ENCODE results near the gene PACSIN2.
"Not testable (repeated sequence)": the region's sequence is repeated elsewhere in the genome, so short reads cannot be mapped to it uniquely, and the experiment has no call there.

PACSIN2 gene

DNA sequence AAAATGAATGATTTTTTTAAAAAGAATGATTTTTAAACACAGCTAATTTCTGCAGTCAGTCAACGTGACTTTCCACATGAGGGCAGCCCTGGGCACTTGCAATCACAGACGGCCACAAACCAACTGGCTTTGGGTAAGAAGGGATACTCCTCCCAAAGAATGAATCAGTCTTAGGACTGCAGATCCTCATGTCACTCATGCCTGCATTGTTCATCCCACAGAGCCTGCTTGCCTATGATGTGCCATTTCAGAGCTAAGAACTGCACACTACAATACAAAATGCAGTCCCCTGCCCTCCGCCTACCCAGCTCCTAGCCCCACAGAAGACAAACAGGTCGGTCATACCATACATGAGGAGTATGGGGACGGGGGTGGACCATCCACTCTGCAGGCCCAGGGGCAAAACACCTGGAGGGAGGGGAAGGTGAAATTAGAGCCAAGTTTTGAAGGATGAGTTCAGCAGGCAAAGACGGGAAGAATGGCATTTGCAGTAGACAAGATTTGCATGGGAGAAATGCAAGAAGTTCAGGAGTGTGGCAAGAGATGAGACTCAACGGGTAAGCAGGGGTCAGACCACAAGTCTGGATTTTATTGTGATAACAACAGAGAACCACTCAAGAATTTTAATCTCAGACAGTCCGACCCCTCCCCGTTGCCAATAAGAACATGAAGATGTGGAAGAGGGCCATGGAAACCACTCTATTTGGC, 24.7 kb downstream of the PACSIN2 start:
- DNase-seq = no peak

DNA sequence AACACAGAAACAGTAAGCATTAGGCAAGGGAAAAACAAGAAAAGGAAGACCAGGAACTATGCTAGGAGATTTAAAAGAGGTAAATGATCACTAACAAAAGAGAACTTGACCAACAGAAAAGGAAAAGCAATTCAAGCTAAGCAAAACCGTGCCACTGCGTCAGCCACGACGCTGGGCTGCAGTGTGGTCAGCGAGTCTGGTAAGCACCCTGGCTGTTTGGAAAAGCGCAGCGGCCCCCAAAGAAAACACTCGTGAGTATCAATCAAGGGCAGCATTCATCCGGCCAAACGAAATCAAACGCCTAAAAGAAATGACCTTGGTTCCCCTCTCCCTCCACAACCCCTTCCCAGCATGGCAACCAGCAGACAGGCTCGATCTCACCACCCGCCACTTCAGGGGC, 28.8 kb downstream of the PACSIN2 start:
- DNase-seq = no peak

DNA sequence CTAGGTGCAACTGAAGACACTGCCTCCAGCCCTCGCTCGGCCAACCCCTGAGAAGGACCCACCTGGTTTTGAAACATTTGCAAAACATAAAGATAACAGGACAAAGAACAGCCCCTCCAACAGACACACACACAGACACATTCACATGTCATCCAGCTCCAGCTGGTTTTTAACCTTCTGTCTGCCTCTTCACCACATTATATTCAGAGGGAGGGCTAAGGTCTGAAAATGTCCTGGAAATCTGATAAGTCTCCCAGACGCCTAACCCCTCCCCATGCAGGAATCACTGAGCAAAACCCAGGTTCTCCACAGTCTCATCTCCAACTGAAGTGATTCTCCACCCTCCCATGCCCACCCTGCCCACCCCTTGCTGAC, 29.4 kb downstream of the PACSIN2 start:
- no peak for DNase-seq

DNA sequence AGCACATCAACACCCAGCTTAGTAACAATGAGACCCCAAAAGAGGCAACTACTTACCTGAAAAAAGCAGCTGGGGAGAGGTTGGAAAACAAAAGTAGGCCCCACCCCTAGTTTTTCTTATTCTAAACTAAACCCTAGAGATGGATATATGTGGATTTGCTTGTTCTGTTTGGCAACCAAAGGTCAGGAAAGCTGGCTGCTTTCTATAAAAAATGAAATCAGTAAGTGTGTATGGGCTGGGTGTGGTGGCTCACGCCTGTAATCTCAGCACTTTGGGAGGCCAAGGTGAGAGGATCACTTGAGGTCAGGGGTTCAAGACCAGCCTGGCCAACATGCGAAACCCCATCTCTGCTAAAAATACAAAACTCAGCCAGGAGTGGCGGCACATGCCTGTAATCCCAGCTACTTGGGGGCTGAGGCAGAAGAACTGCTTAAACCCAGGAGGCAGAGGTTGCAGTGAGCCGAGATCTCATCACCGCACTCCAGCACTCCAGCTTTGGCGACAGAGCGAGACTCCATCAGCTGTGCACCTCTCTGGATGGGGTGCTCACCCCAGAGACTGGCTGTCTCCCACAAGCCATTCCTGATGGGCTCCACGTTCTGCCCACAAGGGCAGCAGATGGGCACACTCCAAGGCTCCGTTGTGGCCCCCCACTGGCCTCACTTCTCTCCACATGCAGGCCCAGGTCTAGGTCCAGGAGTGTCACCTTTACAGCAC, 30.0 kb downstream of the PACSIN2 start:
- no peak for DNase-seq

DNA sequence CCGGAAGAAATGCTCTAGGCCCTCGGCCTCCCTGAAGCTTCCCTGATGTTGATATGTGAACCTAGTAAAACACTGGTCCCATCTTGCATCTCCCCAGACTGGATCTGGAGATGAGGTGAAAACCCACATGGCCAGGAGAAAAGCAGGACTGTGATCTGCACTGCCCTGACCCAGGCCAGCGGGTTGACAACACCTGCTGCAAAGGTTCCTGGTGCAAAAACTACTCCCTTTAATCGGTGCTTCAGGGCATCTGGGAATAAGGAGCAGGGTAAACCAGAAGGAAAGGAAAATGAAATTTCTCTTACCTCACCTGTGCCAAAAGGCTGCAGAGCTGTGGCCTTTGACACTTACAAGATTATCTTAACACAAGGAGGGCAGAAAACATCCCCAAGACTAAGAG, 30.6 kb downstream of the PACSIN2 start:
- no peak for DNase-seq

DNA sequence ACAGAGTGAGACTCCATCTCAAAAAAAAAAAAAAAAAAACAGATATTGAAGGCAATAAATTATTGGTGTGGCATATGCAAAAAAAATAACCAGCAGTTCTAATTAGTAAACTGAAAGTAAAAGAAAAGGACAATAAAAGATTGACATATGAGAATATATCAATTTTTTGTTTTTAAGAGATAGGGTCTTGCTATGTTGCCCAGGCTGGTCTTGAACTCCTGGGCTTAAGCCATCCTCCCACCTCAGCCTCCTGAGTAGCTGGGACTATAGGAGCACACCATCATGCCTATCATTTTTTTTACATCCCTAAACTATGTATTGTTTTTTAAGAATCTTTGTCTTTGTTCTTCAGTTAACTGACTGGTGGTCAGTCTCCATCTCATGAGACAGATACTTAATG, 31.5 kb downstream of the PACSIN2 start:
- DNase-seq = no peak

DNA sequence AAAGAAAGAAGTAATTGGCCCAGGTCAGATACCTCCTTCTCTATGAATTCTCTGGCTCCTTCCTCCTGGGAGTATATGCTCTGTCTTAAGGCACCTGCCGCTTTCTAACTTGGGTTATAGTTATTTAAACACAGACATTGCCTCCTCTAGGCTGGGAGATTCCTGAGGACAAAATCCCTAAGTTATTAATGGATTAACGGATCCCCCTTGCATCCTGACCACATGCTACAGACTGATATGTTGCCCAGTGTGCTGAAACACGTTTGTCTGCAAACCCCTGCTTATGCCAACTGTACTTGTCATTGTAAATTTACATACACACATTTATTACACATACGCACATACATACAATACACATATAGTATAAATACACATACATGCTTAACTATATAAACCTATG, 35.3 kb downstream of the PACSIN2 start:
- no peak for DNase-seq

DNA sequence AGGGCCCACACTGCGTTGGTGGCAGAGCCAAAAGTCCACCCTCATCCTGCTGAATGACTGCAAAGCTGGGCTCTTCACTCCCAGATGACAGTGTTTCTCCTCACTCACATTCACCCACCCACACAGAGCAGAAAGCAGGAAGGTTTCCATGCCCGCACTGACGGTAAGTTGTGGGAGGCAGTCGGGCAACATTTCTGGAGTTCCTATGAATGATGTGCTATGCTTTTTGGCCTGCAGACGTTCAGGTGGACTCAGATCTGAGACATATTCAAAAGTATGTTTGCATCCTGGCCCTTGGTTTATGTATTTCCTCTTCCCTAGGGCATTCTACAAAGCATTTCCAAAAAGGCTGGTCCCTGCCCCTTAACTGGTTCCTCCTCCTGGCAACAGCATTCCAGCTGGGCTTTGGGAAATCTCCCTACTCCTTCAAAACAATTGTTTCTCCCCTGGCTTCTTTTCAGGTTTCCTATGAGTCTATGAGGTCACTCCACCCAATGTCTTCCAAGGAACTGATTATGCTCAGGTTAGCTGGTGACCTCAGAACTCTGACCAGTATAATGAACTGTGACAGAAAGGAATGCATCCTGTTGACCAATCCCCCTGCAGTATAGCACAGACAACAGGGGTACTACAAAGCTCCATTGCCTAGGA, 36.4 kb downstream of the PACSIN2 start:
- DNase-seq = no peak

DNA sequence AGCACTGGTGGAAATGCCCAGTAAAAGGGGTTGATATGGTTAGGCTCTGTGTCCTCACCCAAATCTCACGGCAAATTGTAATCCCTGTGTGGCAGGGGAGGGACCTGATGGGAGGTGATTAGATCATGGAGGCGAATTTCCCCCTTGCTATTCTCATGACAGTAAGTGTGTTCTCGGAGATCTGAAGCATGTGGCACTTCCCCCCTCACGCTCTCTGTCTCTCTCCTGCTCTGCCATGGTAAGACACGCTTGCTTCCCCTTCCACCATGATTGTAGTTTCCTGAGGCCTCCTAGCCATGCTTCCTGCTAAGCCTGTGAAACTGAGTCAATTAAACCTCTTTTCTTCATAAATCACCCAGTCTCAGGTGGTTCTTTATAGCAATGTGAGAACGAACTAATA, 37.4 kb downstream of the PACSIN2 start:
- no peak for DNase-seq

DNA sequence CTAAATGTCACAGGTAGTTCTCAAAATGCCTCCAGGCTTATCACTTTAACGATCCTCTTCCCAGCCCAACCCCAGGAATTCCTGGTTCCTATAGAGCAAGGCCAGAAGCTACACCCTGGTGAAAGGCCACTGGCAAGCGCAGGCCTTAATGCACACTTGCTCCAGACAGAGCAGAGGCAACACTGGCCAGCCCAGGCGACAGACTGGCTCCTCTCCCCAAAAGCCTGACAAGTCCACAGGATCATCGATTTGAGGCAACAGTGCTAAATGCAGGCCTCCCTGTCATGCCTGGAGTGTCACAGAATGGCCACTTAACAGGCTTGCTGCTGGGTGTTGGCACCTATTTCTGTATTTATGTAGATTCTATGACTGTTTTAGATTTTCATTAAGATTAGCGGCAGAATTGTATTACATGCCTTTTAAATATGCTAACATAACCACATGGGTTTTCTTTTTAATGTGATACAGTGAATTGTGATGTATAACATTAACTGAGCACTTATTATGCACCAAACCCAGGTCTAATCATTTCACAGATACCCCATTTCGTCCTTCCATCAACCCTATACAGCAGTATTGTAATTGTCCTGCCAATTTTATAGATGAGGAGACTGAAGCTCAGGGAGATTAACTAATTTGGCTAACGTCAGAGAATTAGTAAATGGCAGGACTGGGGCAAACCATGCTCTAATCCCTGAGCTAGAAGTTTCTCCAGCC, 38.6 kb downstream of the PACSIN2 start:
- no peak for DNase-seq

DNA sequence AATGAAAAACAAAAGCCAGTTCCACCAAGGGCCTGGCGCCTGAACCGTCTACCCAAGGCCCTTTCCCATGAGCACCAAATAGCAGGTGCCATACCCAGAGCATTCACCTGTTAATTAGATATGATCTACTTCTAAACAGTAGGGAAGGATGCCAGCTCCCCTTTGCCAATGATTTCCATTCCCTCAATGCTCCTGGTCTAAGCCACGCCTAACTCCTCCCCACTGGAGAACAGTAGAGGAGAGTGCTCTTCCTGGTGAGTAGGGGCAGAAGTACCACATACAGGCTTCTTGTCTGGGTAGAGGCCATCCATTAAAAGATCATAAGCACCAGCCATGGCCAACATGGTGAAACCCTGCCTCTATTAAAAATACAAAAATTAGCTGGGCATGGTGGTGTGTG, 40.7 kb downstream of the PACSIN2 start:
- no peak for DNase-seq

DNA sequence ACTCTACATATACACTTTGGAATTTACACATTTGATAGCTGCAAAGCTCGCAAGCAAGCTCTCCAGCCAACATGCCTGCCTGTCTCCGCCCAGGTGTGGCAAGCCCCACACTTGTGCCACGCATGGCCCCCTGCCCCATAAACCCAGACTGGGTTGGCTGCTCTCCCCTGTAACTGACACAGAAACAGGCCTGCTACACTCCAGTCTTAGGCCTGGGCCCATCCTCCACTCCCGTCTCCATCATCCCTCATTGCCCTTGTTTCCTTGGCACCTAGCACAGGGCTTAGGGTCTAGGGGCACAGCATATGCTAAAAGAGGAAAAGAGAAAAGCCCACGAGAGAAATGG, 41.4 kb downstream of the PACSIN2 start:
- DNase-seq = no peak

DNA sequence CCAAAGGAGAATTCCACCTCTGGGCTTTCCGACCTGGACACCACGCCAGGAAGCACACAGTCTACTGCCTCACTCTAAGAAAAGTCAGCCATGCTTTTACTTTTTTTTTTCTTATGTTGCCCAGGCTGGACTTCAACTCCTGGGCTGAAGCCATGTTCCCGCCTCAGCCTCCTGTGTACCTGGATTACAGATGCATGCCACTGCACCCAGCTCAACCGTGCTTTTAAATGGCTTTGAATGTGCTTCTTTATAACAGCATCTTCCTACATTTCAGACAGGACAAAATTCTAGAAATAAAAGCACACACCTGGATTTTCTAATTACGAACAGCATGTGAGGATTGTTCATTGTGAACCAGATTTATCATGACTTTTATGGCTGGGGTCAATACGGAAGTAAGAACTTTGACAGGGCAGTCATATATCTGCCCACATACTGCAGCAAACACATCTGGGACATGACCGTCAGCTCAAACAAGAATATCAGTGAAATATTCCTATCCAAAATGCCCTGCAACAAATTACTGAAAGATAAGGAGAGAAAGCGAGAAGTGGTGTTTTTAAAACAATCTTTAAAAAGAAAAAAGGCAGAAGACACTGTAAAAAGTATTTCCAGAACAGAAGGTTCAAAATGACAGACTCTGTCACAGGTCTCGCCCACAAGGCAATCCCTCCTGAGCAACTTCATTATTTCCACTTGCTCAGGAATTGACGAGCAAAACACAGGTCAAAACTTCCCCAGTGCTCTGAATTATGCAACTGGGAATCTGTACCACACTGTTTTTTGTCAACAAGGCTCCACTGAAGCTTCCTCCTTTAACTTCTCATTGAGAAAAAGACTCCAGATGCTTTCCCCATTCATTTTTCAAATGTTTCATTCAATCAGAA, 42.1 kb downstream of the PACSIN2 start:
- DNase-seq = no peak

DNA sequence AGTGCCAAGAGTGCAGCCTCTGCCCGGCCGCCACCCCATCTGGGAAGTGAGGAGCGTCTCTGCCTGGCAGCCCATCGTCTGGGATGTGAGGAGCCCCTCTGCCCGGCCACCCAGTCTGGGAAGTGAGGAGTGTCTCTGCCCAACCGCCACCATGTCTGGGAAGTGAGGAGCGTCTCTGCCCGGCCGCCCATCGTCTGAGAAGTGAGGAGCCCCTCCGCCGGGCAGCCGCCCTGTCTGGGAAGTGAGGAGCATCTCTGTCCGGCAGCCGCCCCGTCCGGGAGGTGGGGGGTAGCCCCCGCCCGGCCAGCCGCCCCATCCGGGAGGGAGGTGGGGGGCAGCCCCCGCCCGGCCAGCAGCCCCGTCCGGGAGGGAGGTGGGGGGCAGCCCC, 43.5 kb downstream of the PACSIN2 start:
- not testable (repeated sequence) for DNase-seq

DNA sequence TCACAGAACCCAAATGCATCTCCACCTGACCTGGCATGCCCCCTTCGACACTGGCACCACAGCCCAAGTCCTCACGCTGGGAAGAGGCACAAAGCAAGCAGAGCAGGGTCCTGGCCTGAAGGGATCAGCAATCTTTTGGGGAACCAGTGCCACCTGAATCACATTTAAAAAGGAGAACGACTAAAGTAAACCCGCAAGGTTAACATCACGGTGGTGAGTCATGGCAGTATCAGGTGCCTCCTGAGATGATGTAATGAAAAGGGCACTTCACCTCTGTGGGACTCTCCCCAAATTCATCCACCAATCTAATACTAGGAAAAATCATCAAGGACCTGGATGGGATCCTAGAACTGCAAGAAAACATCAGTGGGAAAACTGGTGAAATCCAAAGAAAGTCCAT, 44.9 kb downstream of the PACSIN2 start:
- DNase-seq = no peak

DNA sequence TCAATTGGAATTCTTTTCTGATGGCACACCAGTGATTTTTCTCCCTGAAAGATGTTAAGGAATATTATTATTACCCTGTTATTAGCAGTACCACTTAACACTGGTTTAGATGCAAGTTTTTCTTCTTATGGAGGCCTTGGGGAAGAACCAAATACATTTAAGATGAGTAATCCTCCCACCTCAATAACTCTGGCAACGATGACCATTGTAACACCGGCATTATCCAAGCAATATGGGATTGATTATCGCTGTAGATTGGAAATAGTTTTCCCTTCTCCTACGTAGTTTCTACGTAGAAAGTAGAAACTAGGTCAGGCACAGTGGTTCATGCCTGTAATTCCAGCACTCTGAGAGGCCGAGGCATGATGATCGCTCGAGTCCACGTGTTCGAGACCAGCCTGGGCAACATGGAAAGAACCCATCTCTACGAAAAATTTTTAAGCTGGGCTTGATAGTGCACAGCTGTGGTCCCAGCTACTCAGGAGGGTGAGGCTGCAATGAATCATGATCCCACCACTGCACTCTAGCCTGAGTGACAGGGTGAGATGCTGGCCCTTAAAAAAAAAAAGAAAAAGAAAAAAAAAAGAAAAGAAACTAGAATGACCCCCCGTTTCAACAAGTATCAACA, 45.5 kb downstream of the PACSIN2 start:
- DNase-seq = no peak

DNA sequence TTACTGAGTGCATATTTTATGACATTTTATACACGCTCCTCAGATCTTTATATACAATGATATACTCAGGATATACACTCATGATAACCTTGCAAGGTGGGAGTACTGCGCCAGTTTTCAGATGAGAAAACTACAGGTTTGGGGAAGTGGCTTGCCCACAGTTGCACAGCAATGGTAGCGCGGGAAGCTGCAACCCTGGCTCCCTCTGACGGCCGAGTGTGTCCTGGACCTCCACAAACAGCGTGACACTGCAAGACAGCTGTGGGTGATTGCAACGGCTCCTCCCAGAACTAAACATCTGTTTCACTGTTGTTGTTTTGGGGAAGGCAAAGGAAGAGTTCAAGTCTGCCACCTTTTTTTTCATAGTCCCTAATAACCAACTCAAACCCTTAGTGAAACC, 47.0 kb downstream of the PACSIN2 start:
- no peak for DNase-seq

DNA sequence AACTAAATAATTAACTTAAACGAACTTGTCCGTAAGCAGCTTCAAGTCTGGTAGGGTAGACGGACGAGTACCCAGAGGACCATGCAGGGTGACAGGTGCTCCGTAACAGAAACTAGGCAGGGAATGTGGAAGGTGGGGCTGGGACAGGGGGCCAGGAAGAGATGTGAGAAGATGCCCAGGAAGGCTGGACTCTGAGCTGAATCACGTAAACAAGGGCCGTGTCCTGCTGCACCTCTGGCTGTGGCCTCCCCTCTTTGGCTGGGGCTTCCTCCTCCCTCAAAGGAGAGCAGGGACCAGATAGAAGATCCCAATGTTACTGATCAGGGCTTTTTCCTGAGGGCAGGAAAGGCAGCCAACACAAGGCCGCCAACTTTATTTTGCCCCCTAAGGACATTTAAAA, 47.9 kb downstream of the PACSIN2 start:
- no peak for DNase-seq

DNA sequence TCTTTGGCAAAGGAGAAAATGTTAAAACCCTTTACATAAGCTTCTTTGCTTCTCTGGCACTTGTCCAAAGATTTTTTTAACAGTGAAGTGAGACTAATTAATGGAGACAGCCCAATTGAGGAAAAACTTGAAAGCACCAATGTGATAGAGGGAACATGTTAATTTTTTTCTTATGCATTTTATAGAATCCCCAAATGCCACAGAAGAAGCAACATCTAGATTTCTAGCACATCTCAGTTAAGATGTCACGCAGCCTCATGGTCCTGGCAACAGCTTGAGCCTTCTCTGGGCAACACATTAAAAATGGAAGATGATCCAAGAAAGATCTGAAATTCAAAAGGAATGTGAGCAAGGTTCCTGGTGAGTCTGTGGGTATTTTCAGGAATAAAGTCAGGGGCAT, 48.5 kb downstream of the PACSIN2 start:
- DNase-seq = no peak

DNA sequence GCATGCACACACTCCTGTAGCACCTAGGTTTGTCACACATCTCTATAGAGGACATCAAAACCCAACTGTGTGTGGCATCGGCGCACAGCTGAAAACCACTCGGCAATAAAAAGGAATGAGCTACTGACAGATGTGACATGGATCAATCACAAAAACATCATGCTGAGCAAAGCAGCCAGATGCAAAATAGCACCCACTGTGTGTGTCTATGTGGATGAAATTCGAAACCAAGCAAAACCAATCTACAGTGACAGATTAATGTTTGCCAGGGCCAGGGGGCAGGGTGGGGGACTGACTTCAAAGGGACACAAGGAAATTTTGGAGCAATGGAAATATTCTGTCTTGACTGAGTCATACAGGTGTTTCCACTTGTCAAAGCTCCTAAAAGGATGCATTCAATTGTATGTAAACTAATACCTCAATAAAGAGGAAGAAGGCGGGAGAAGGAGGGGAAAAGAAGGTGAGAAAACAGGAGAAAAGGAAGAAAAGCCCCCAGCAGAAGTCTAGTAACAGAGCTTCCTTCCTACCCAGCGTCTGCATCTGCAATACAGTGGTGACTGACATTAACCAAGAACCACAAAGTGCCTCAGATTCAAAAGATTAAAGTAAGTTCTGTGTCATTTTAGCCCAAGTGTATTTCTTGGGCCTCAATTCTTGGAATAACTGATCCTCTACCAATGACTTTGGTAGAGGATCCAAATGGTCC, 49.8 kb downstream of the PACSIN2 start:
- DNase-seq = no peak

DNA sequence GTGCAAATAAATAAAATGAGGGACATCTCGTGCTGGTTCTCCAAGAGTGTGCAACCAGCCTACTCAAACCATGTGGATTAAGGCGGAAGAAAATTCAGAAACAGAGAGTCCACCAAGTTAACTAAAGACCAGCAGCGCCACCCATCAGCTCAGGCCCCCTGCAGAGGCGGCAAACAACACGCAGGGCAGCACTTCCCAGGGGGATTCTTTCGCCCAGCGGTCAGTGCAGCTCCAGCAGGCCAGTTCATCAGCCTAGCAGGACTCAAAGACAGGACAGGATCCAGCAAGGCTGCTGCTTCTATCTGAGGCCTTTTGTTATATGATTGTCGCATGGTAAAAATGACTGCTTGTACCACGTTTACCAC, 51.7 kb downstream of the PACSIN2 start:
- no peak for DNase-seq

All from NCI-H2107 (cell line).